CD4-positive, alpha-beta memory T cell (primary cell): ENCODE results near the gene NECAB2. TPM values are rescaled to one million over a fixed set of nuclear protein-coding genes. Genes with fewer than 3 reads are reported as not detected.

Experiments used
- CTCF ChIA-PET: fragments of 350-600 bp; sonication (Branson Sonifier 250); formaldehyde crosslinking; loops from one replicate; lab custom pipeline; 2021; ENCODE audit warnings: inconsistent platforms; ENCODE audit not compliant: partially characterized antibody; lab: Charles Lee
- POLR2A ChIA-PET: fragments of 350-600 bp; sonication (Branson Sonifier 250); formaldehyde crosslinking; loops from one replicate; lab custom pipeline; 2021; ENCODE audit not compliant: partially characterized antibody; lab: Charles Lee
- DNase-seq, 5 donors: peaks; one replicate each; pipeline versions ENCODE4 v3.0.0 to v3.0.0-alpha.2; 2020 to 2022; ENCODE audit warnings: mixed read lengths in 1 of 5
- H3K27ac ChIP-seq: one replicate; pipeline ENCODE4 v1.7.0; 2013; ENCODE audit warnings: low read depth, low read length
- H3K27me3 ChIP-seq: 2 replicates; pipeline ENCODE4 v1.7.0; 2013; ENCODE audit warnings: mild to moderate bottlenecking, low read length, moderate library complexity; ENCODE audit not compliant: insufficient read depth
- H3K36me3 ChIP-seq: 2 replicates; pipeline ENCODE4 v1.7.0; 2013; ENCODE audit warnings: mild to moderate bottlenecking, low read length, moderate library complexity; ENCODE audit not compliant: insufficient read depth
- H3K4me1 ChIP-seq: 2 replicates; pipeline ENCODE4 v1.7.0; 2013; ENCODE audit warnings: mild to moderate bottlenecking, low read length, moderate library complexity; ENCODE audit not compliant: insufficient read depth
- H3K4me3 ChIP-seq, 2 donors: one replicate each; pipeline ENCODE4 v1.7.0; 2013; ENCODE audit warnings: low read length in 2 of 2, mild to moderate bottlenecking in 1 of 2
- H3K9me3 ChIP-seq, 2 donors: one replicate each; pipeline ENCODE4 v1.7.0; 2013; ENCODE audit warnings: low read length in 2 of 2, control low read depth in 1 of 2; ENCODE audit not compliant: control insufficient read depth in 1 of 2
- H3K27ac Mint-ChIP-seq, 7 donors: one replicate each; pipeline ENCODE4 v1.8.0; 2020 to 2021; ENCODE audit warnings: mixed read lengths in 7 of 7, mild to moderate bottlenecking in 6 of 7, inconsistent platforms in 3 of 7, moderate library complexity in 3 of 7
- H3K27me3 Mint-ChIP-seq, 2 donors: one replicate each; pipeline ENCODE4 v1.8.0; 2020 to 2021; ENCODE audit warnings: mixed read lengths in 2 of 2
- H3K36me3 Mint-ChIP-seq, 2 donors: one replicate each; pipeline ENCODE4 v1.8.0; 2020 to 2021; ENCODE audit warnings: mixed read lengths in 2 of 2, inconsistent platforms in 1 of 2, mild to moderate bottlenecking in 1 of 2
- H3K4me1 Mint-ChIP-seq, 4 donors: one replicate each; pipeline ENCODE4 v1.8.0; 2020 to 2021; ENCODE audit warnings: mixed read lengths in 4 of 4, mild to moderate bottlenecking in 1 of 4
- H3K4me3 Mint-ChIP-seq, 8 donors: one replicate each; pipeline ENCODE4 v1.8.0; 2020 to 2021; ENCODE audit warnings: mixed read lengths in 8 of 8, mild to moderate bottlenecking in 7 of 8, moderate library complexity in 6 of 8, inconsistent platforms in 3 of 8
- H3K9me3 Mint-ChIP-seq, 8 donors: one replicate each; pipeline ENCODE4 v1.8.0; 2020 to 2021; ENCODE audit warnings: mixed read lengths in 8 of 8, mild to moderate bottlenecking in 5 of 8, inconsistent platforms in 3 of 8, moderate library complexity in 1 of 8
- intact Hi-C: fragments of 100-400 bp; cut with micrococcal nuclease; formaldehyde crosslinking; loops from one replicate; pipeline ENCODE4 v1.15.1; 2023
- polyA plus RNA-seq, 2 donors: library from polyadenylated mRNA; unstranded; fragments of 300-500 nt; fragmentation: Illumina TruSeq; gene quantifications; one replicate each; pipeline ENCODE4 v1.2.3, GENCODE V29; 2021
- total RNA-seq, 2 experiments: library from RNA; stranded (reverse); gene quantifications; one replicate each; pipeline ENCODE4 v1.2.3, GENCODE V29; 2021

Gene NECAB2
- total and polyA plus RNA-seq, 4 experiments from 2014 or later, result not detected

DNA sequence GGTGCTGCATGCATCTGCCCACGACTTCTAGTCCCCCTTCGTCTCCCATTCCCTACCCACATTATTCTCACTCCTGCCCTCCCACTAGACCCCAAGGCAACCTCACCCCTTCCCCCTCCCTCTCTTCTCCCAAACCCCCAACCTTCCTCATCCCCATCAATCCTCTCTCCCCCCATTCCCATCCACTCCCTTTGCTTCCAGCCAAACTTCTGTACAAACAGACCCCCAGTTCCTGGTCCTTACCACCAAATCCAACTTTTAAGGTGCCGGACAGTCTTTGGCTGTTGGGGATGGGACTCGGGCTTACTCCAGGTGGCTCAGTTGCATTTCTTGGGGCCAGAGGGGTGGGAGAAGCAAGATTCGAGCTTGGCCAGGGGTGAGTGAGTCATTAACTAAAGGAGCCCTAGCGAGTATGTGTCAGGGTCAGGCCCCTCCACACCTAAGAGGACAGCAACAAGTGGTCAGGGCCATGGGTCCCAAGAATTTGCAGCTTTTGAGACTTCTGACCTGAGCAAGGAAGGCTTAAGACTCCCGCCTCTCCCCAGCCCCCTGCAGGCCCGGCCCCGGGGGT lies 74.3 kb downstream of the NECAB2 start, which contains the start of gene SLC38A8:
TSS of gene SLC38A8 (minus strand) at position 488 of the 571 bp plus-strand sequence. CDS start 638 bp downstream, outside the sequence.
- no peaks in the 10 kb centered on the region for H3K9me3 Mint-ChIP-seq
- H3K27ac Mint-ChIP-seq, result no peak within 1 kb of the TSS
- Histone ChIP-seq H3K4me3 (no peak within 1 kb of the TSS), H3K36me3 (no peaks in the 10 kb centered on the region), H3K27ac (no peak within 1 kb of the TSS), H3K9me3 (no peaks in the 10 kb centered on the region), H3K4me1 (no peaks in the 10 kb centered on the region), H3K27me3 (no peaks in the 10 kb centered on the region)
- DNase-seq, result no peak
- peaks cover 0 to 6% of the 10 kb centered on the region in 2 donors for H3K27me3 Mint-ChIP-seq
- no peak within 1 kb of the TSS for H3K4me3 Mint-ChIP-seq
- POLR2A ChIA-PET, result no interaction called here
- CTCF ChIA-PET, result interaction anchor here (1.1 kb wide), 1 partner anchor 216 kb away, joined by 3 read pairs; no protein-coding TSS in a partner anchor
- H3K36me3 Mint-ChIP-seq, result peaks cover 2 to 4% of the 10 kb centered on the region in 2 donors
- H3K4me1 Mint-ChIP-seq, result peaks cover 2 to 14% (median 8%) of the 10 kb centered on the region in 4 donors
- intact Hi-C loops, result no loop called here

DNA sequence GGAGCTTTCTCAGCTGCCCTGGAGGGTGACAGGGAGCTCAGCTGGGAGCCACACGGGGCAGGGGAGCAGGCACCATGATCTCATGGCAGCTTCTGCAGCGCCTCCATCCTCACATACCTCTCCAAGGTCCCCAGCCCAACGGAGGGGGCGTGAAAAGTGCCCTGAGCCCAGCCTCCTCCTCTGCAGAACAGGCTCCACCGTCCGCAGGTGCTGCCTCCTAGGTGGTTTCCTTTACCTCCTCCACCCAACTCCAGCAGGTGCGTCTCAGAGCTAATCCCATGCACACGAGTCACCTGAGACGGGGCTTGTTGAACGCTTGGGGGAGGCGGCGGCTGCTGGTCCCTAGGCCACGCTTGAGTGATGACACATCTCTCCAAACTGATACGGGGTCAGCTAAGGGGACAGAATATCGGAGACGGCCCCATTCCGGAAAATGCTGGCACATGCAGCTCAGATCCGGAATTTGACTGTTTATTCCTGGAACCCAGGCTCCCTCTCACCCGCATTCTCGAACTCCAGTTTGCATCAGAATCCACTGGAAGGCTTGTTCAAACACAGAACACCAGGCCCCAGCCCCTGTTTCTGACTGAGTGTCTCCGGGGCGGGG lies 74.9 kb downstream of the NECAB2 start:
- Histone ChIP-seq H3K27ac (no peak overlapping the region), H3K9me3 (no peaks in the 10 kb centered on the region), H3K27me3 (no peaks in the 10 kb centered on the region), H3K4me1 (no peaks in the 10 kb centered on the region), H3K4me3 (no peak overlapping the region), H3K36me3 (no peaks in the 10 kb centered on the region)
- Mint-ChIP-seq H3K27ac (no peak overlapping the region), H3K9me3 (no peaks in the 10 kb centered on the region), H3K36me3 (peaks cover 2 to 4% of the 10 kb centered on the region in 2 donors), H3K4me3 (no peak overlapping the region), H3K4me1 (peaks cover 2 to 14% (median 8%) of the 10 kb centered on the region in 4 donors), H3K27me3 (peaks cover 0 to 6% of the 10 kb centered on the region in 2 donors)
- CTCF ChIA-PET, result interaction anchor here (1.1 kb wide), 1 partner anchor 216 kb away, joined by 3 read pairs; no protein-coding TSS in a partner anchor
- intact Hi-C loops, result no loop called here
- POLR2A ChIA-PET, result no interaction called here
- DNase-seq, result no peak

DNA sequence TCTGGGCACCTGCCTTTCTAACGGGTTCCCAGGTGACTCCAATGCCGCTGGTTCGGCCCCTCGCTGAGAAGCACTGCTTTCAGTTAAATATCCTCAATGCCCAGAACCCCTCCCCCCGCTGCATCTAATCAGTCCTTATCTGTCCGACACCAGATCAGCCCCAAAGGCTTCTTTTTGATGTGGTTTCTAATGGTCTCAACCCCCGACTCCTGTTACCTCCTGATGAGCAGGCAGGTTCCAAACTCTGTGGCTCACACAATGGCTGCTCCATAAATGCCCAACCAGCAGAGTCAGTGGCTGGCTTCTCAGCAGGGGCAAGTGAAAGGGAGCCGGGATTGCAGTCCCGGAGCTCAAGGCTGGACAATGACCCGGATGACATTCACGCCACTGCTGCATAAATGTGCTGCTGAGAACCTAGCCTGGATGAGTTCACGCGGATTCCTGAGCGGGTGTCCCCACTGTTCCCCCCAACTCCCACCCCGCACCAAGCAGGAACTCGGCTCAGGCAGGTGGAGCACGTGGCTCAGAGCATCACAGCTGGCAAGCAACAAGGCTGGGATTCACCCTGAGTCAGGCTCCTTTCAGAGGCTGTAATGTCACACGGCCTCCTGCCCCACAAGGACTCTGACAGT lies 75.6 kb downstream of the NECAB2 start:
- H3K27ac ChIP-seq, result no peak overlapping the region
- no peak overlapping the region for H3K4me3 ChIP-seq
- H3K4me1 ChIP-seq, result no peaks in the 10 kb centered on the region
- H3K9me3 ChIP-seq, result no peaks in the 10 kb centered on the region
- Mint-ChIP-seq H3K4me3 (no peak overlapping the region), H3K27ac (no peak overlapping the region), H3K36me3 (peaks cover 4 to 8% of the 10 kb centered on the region in 2 donors), H3K4me1 (peaks cover 2 to 14% (median 8%) of the 10 kb centered on the region in 4 donors), H3K9me3 (no peaks in the 10 kb centered on the region), H3K27me3 (peaks cover 0 to 6% of the 10 kb centered on the region in 2 donors)
- intact Hi-C loops, result no loop called here
- no peaks in the 10 kb centered on the region for H3K27me3 ChIP-seq
- peaks cover 3% of the 10 kb centered on the region for H3K36me3 ChIP-seq
- POLR2A ChIA-PET, result no interaction called here
- no peak for DNase-seq
- CTCF ChIA-PET, result interaction anchor here (1.1 kb wide), 1 partner anchor 217 kb away, joined by 3 read pairs; no protein-coding TSS in a partner anchor

DNA sequence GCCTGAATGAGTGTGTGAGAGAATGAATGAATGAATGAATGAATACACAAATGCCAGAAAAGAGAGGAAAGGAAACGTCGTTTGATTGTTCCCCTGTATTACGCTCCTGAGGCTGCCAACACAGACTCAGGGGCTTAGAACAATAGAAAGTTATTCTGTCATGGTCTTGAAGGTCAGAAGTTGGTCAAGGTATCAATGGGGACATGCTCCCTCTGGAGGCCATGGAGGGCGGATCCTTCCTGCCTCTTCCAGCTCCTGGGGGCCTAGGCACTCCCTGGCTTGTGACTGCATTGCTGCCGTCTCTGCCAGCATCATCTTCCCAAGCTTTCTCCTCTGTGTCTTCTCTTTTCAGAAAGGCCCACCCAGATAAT lies 76.1 kb downstream of the NECAB2 start:
- H3K4me1 ChIP-seq, result no peaks in the 10 kb centered on the region
- POLR2A ChIA-PET, result no interaction called here
- intact Hi-C loops, result no loop called here
- H3K9me3 Mint-ChIP-seq, result no peaks in the 10 kb centered on the region
- peaks cover 2 to 14% (median 8%) of the 10 kb centered on the region in 4 donors for H3K4me1 Mint-ChIP-seq
- H3K27ac Mint-ChIP-seq, result no peak overlapping the region
- peaks cover 4 to 12% of the 10 kb centered on the region in 2 donors for H3K36me3 Mint-ChIP-seq
- H3K36me3 ChIP-seq, result peaks cover 3% of the 10 kb centered on the region
- H3K27ac ChIP-seq, result no peak overlapping the region
- H3K27me3 Mint-ChIP-seq, result peaks cover 0 to 6% of the 10 kb centered on the region in 2 donors
- H3K9me3 ChIP-seq, result no peaks in the 10 kb centered on the region
- no peaks in the 10 kb centered on the region for H3K27me3 ChIP-seq
- no peak overlapping the region for H3K4me3 Mint-ChIP-seq
- H3K4me3 ChIP-seq, result no peak overlapping the region
- DNase-seq, result no peak
- CTCF ChIA-PET, result no interaction called here

DNA sequence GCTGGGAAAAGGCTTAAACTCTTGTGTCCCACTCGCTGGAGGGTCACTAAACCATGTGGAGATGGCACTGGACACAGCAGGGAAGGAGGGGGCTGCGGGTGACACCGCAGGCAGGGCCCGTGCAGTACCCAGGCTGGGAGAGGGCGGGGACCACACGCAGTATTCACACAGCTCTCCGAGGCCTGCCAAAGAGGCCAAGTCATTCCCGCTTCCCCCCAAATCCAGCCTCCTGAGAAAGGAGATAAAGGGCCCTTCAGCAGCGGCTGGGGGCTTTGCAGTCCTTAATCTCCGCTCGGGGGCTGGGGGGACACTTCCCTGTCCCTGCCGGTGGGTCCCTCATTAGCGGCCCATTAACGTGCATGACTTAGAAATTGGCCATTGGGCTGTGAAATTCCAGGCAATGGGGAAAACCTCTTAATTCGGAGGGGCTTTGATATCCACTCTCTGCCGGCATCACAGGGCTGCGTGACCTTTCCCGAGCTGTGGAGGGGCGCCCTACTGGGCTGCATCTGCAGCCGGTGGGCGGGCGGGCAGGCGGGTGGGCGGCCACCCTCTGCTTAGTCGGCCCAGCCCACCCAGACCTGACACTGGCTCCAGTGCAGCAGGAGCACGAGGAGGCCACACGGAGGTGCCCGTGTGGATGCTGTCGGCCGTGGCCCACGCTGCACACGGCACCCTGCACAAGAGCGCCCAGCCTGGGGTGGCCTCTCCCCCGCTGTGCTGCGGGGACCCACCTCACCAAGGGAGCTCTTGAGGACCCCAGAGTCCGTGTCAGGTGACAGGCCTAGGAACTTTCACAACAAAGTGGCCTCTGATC lies 77.2 kb downstream of the NECAB2 start:
- Mint-ChIP-seq H3K36me3 (peaks cover 7 to 20% of the 10 kb centered on the region in 2 donors), H3K4me1 (peaks cover 2 to 14% (median 8%) of the 10 kb centered on the region in 4 donors), H3K27me3 (peaks cover 0 to 6% of the 10 kb centered on the region in 2 donors), H3K27ac (no peak overlapping the region), H3K4me3 (no peak overlapping the region), H3K9me3 (no peaks in the 10 kb centered on the region)
- Histone ChIP-seq H3K4me3 (no peak overlapping the region), H3K4me1 (no peaks in the 10 kb centered on the region), H3K27ac (no peak overlapping the region), H3K36me3 (peaks cover 11% of the 10 kb centered on the region), H3K9me3 (no peaks in the 10 kb centered on the region), H3K27me3 (no peaks in the 10 kb centered on the region)
- POLR2A ChIA-PET, result no interaction called here
- CTCF ChIA-PET, result no interaction called here
- DNase-seq, result no peak
- intact Hi-C loops, result no loop called here

DNA sequence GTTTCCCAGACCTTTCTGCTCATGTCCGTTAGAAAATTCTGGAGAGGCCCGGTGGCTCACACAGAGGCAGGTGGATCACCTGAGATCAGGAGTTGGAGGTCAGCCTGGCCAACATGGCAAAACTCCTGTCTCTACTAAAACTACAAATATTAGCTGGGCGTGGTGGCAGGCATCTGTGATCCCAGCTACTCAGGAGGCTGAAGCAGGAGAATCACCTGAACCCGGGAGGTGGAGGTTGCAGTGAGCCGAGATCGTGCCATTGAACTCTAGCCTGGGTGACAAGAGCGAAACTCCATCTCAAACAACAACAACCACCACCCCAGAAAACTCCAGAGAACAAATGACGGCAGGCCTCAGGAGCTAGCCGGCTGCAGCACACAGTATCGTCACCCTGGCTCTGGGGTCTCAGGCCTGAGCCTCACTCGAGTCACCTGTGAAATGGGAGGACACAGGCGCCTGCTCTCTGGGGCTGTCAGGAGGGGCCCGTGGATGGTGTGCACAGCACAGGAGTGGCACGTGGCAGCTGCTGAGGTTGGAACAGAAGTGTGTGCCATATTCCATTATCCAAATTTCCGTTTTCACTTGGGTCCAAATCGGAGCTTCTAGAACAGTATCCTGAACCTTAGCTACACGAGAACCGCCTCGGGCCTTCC lies 77.9 kb downstream of the NECAB2 start:
- ChIA-PET POLR2A (no interaction called here), CTCF (interaction anchor here (0.6 kb wide), 1 partner anchor 8 kb away, joined by 3 read pairs; no protein-coding TSS in a partner anchor)
- H3K27me3 ChIP-seq, result no peaks in the 10 kb centered on the region
- Mint-ChIP-seq H3K4me1 (peaks cover 2 to 14% (median 8%) of the 10 kb centered on the region in 4 donors), H3K9me3 (no peaks in the 10 kb centered on the region), H3K36me3 (peaks cover 10 to 24% of the 10 kb centered on the region in 2 donors), H3K27me3 (peaks cover 0 to 6% of the 10 kb centered on the region in 2 donors), H3K4me3 (no peak overlapping the region), H3K27ac (no peak overlapping the region)
- no peaks in the 10 kb centered on the region for H3K9me3 ChIP-seq
- intact Hi-C loops, result no loop called here
- no peaks in the 10 kb centered on the region for H3K4me1 ChIP-seq
- no peak for DNase-seq
- H3K36me3 ChIP-seq, result peaks cover 13% of the 10 kb centered on the region
- H3K4me3 ChIP-seq, result no peak overlapping the region
- H3K27ac ChIP-seq, result no peak overlapping the region
